Cardiac muscle cell (in vitro differentiated cells and primary cell): ENCODE measurements around the gene TMEM86B. TPM values are rescaled to one million over a fixed set of nuclear protein-coding genes. Genes with fewer than 3 reads are reported as not detected.

Source experiments
- DNase-seq, 2 donors: peaks; one replicate each; pipeline versions ENCODE4 v3.0.0 to v3.0.0-alpha.2; 2010 to 2017; ENCODE audit warnings: low read depth in 1 of 2, low spot score in 1 of 2
- H3K27ac ChIP-seq: fragments of 200-600 bp; sonication (generic); 2 replicates; pipeline ENCODE4 v1.5.1; 2016
- H3K27me3 ChIP-seq: fragments of 200-600 bp; sonication (generic); 2 replicates; pipeline ENCODE4 v1.6.0; 2016; ENCODE audit warnings: control low read depth
- H3K36me3 ChIP-seq: fragments of 200-600 bp; sonication (generic); 2 replicates; pipeline ENCODE4 v1.5.1; 2016; ENCODE audit warnings: control low read depth
- H3K4me1 ChIP-seq: fragments of 200-600 bp; sonication (generic); 2 replicates; pipeline ENCODE4 v1.8.1; 2017; ENCODE audit warnings: low read depth, mild to moderate bottlenecking, mixed run types
- H3K4me3 ChIP-seq: fragments of 200-600 bp; sonication (generic); 2 replicates; pipeline ENCODE4 v1.5.1; 2016; ENCODE audit warnings: mild to moderate bottlenecking
- H3K9me3 ChIP-seq: fragments of 200-600 bp; sonication (generic); 2 replicates; pipeline ENCODE4 v1.5.1; 2017; ENCODE audit warnings: low read depth, mild to moderate bottlenecking, control low read depth
- CTCF ChIP-seq: IDR thresholded peaks from 2 replicates; pipeline ENCODE4 v1.5.1; 2012; ENCODE audit warnings: low read depth, mild to moderate bottlenecking, low read length
- polyA plus RNA-seq: library from polyadenylated mRNA; unstranded; fragments of >200 nt; fragmentation: Nextera tagmentation; extraction: Ambion mirVana; gene quantifications from 2 replicates; pipeline ENCODE4 v1.2.1, GENCODE V29; 2016
- total RNA-seq: library from RNA; depleted of rRNA; stranded (reverse); fragments of >200 nt; gene quantifications from 2 replicates; pipeline ENCODE4 v1.2.3, GENCODE V29; 2016

Gene TMEM86B
- total and polyA plus RNA-seq, 2 experiments from 2014 or later, result 2.6 to 4.7 TPM

GRCh38 chr19:55266404-55266803 is 37.8 kb upstream of the TMEM86B start:
- Histone ChIP-seq H3K9me3 (no peaks in the 10 kb centered on the region), H3K27ac (no peak overlapping the region), H3K4me3 (no peak overlapping the region), H3K4me1 (no peaks in the 10 kb centered on the region), H3K36me3 (no peaks in the 10 kb centered on the region), H3K27me3 (no peaks in the 10 kb centered on the region)
- TF ChIP-seq CTCF, result no peak
- no peak for DNase-seq

DNA sequence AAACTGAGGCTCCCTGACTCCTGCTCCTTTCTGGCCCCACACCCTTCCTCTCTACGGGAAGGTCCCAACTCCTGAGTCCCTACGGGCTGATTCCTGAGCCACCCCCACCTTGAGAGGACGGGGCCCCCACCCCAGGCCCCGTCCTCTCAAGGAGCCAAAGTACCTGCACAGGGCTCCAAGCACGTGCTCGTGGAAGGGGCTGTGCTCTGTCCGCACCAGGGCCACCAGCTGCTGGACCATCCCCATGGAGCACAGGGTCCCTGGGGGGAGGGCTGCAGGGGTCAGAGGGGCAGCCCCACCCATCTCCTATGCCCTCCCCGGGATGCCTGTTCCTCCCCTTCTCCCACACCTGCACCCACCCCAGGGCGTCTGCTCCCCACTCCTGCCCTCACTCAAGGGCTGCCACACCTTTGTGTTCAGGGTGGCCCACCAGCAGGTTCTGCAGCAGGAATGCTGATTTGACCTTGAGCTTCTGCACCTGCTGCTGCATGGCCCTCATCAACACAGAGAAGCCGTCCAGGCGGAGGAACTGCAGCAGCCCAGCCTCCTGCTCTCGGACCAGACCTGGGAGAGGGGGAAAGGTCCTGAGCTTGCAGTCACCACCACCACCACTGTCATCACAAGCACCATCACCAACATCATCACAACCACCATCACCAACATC is 37.3 kb upstream of the TMEM86B start:
- no peaks in the 10 kb centered on the region for H3K27me3 ChIP-seq
- DNase-seq, result no peak
- H3K36me3 ChIP-seq, result no peaks in the 10 kb centered on the region
- no peak overlapping the region for H3K4me3 ChIP-seq
- TF ChIP-seq CTCF, result no peak
- no peaks in the 10 kb centered on the region for H3K9me3 ChIP-seq
- no peaks in the 10 kb centered on the region for H3K4me1 ChIP-seq
- no peak overlapping the region for H3K27ac ChIP-seq

- Histone ChIP-seq H3K36me3 (no peaks in the 10 kb centered on the region), H3K27ac (no peak overlapping the region), H3K27me3 (no peaks in the 10 kb centered on the region), H3K4me1 (no peaks in the 10 kb centered on the region), H3K9me3 (no peaks in the 10 kb centered on the region), H3K4me3 (no peak overlapping the region)
- no peak for TF ChIP-seq CTCF
- no peak for DNase-seq
Observed at GRCh38 chr19:55265173-55265572, 36.6 kb upstream of the TMEM86B start.

- Histone ChIP-seq H3K27me3 (no peaks in the 10 kb centered on the region), H3K36me3 (no peaks in the 10 kb centered on the region), H3K27ac (no peak overlapping the region), H3K4me3 (no peak overlapping the region), H3K4me1 (peaks cover 4% of the 10 kb centered on the region), H3K9me3 (no peaks in the 10 kb centered on the region)
- no peak for TF ChIP-seq CTCF
- DNase-seq, result no peak
Observed at GRCh38 chr19:55264531-55264930, 36.0 kb upstream of the TMEM86B start.

- no peaks in the 10 kb centered on the region for H3K36me3 ChIP-seq
- no peaks in the 10 kb centered on the region for H3K9me3 ChIP-seq
- peaks cover 7% of the 10 kb centered on the region for H3K4me1 ChIP-seq
- H3K27ac ChIP-seq, result no peak overlapping the region
- no peaks in the 10 kb centered on the region for H3K27me3 ChIP-seq
- no peak for TF ChIP-seq CTCF
- no peak overlapping the region for H3K4me3 ChIP-seq
- DNase-seq, result no peak
Observed at GRCh38 chr19:55262359-55262758, 33.8 kb upstream of the TMEM86B start.

- H3K4me1 ChIP-seq, result peaks cover 14% of the 10 kb centered on the region
- H3K27ac ChIP-seq, result no peak overlapping the region
- TF ChIP-seq CTCF, result no peak
- no peaks in the 10 kb centered on the region for H3K27me3 ChIP-seq
- H3K9me3 ChIP-seq, result no peaks in the 10 kb centered on the region
- DNase-seq, result no peak
- no peaks in the 10 kb centered on the region for H3K36me3 ChIP-seq
- no peak overlapping the region for H3K4me3 ChIP-seq
Observed at GRCh38 chr19:55261671-55262126, 33.1 kb upstream of the TMEM86B start.
